Measurements from ENCODE around the gene FAXDC2.

DNA sequence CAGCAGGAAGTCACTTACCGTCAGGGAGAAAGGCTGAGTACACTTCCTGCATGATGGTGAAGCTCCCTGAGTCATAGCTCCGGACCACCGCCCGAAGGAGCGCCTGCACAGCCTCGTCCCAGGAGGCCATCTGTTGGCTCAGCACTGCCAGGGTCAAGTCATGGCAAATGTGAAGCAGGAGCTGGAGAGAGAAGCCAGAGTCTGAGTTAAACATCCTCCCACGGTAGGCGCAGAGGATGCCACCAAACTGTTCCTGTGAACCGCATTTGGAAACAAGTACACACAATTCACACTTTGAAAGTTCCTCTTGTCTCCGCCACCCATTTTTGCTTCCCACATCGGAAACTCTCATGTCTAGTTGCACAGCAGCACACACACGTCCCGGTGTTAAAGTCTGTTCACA lies 42.0 kb upstream of the FAXDC2 start:
- TF ChIP-seq POLR2A (IDR thresholded peaks at IDR 0.05): no peak
- TF ChIP-seq, protein P1, sequence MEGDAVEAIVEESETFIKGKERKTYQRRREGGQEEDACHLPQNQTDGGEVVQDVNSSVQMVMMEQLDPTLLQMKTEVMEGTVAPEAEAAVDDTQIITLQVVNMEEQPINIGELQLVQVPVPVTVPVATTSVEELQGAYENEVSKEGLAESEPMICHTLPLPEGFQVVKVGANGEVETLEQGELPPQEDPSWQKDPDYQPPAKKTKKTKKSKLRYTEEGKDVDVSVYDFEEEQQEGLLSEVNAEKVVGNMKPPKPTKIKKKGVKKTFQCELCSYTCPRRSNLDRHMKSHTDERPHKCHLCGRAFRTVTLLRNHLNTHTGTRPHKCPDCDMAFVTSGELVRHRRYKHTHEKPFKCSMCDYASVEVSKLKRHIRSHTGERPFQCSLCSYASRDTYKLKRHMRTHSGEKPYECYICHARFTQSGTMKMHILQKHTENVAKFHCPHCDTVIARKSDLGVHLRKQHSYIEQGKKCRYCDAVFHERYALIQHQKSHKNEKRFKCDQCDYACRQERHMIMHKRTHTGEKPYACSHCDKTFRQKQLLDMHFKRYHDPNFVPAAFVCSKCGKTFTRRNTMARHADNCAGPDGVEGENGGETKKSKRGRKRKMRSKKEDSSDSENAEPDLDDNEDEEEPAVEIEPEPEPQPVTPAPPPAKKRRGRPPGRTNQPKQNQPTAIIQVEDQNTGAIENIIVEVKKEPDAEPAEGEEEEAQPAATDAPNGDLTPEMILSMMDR (IDR thresholded peaks at IDR 0.05 in 8 of 11, conservative IDR thresholded peaks at IDR 0.05 in 3 of 11): no peak
- TF ChIP-seq POLR2AphosphoS5 (IDR thresholded peaks at IDR 0.05): peak in 1 of 3 donors; percentile 9
